NCI-H82 treated with DMSO at 0.1 percent for 48 hours (cell line): ENCODE measurements around the gene TACC3.
"Not testable (repeated sequence)": the region's sequence is repeated elsewhere in the genome, so short reads cannot be mapped to it uniquely, and the experiment has no call there.

ENCODE experiments used
- DNase-seq: peaks from one replicate; lab custom pipeline; 2025; ENCODE audit not compliant: unreplicated experiment; lab: John Stamatoyannopoulos, UW

Gene TACC3

GRCh38 chr4:1701671-1702070 is 19.6 kb upstream of the TACC3 start:
- not testable (repeated sequence) for DNase-seq

- no peak for DNase-seq
Observed at GRCh38 chr4:1703867-1704266, 17.5 kb upstream of the TACC3 start.

- DNase-seq, result no peak
Observed at GRCh38 chr4:1705732-1706131, 15.6 kb upstream of the TACC3 start.

GRCh38 chr4:1706358-1706757 is 15.0 kb upstream of the TACC3 start:
- no peak for DNase-seq

- DNase-seq, result no peak
Observed at GRCh38 chr4:1708581-1708980, 12.7 kb upstream of the TACC3 start.

GRCh38 chr4:1711055-1711570 is 10.2 kb upstream of the TACC3 start:
- no peak for DNase-seq

GRCh38 chr4:1711571-1712215 is 9.6 kb upstream of the TACC3 start:
- DNase-seq, result no peak

GRCh38 chr4:1712216-1713002 is 8.9 kb upstream of the TACC3 start, which contains the start of gene SLBP:
SLBP (minus strand) TSS chr4:1712319; CDS start chr4:1712188, 131 bp downstream.
- peak; percentile 84 for DNase-seq

- no peak for DNase-seq
Observed at GRCh38 chr4:1713003-1713851, 8.1 kb upstream of the TACC3 start.

- no peak for DNase-seq
Observed at GRCh38 chr4:1714303-1715001, 6.9 kb upstream of the TACC3 start.

- no peak for DNase-seq
Observed at GRCh38 chr4:1715002-1715758, 6.1 kb upstream of the TACC3 start.

GRCh38 chr4:1716065-1716945 is 5.0 kb upstream of the TACC3 start:
- no peak for DNase-seq

- no peak for DNase-seq
Observed at GRCh38 chr4:1717129-1718094, 3.9 kb upstream of the TACC3 start.

GRCh38 chr4:1718095-1718850 is 3.0 kb upstream of the TACC3 start:
- DNase-seq, result no peak

- no peak for DNase-seq
Observed at GRCh38 chr4:1720163-1720983, 948 bp upstream of the TACC3 start.
